Measurements from ENCODE around the gene PHF21A. TPM values are rescaled to one million over a fixed set of nuclear protein-coding genes. Genes with fewer than 3 reads are reported as not detected.

Gene PHF21A
- total and polyA plus RNA-seq, 2 donors: 15.2 to 25.9 TPM

GRCh38 chr11:46105134-46105628 lies 16.1 kb downstream of the PHF21A start:
- H3K9me3 ChIP-seq (ENCODE audit: control insufficient read depth in 2 of 2, insufficient read depth in 1 of 2, low read length in 1 of 2): no peaks in the 10 kb centered on the region
- no peak for DNase-seq (ENCODE audit: low read depth in 6 of 9, low spot score in 9 of 9)
- no peak overlapping the region for H3K4me3 ChIP-seq (ENCODE audit: low read length in 2 of 2)
- no peaks in the 10 kb centered on the region for H3K36me3 ChIP-seq (ENCODE audit: control insufficient read depth in 2 of 2, insufficient read depth in 2 of 2, low read length in 1 of 2)
- H3K27me3 ChIP-seq (ENCODE audit: control insufficient read depth in 2 of 2, insufficient read depth in 1 of 2, low read length in 1 of 2): no peaks in the 10 kb centered on the region
- no peak overlapping the region for H3K27ac ChIP-seq (ENCODE audit: low read depth in 1 of 2, low read length in 1 of 2)
- 51% methylated on average over 6 of the region's 6 CpGs for WGBS
- H3K4me1 ChIP-seq (ENCODE audit: control insufficient read depth in 2 of 2, insufficient read depth in 2 of 2, low read length in 2 of 2): peaks cover 3 to 13% of the 10 kb centered on the region in 2 donors

GRCh38 chr11:46102843-46103242 lies 18.4 kb downstream of the PHF21A start:
- WGBS: 98% methylated on average over 6 of the region's 6 CpGs
- no peaks in the 10 kb centered on the region for H3K9me3 ChIP-seq (ENCODE audit: control insufficient read depth in 2 of 2, insufficient read depth in 1 of 2, low read length in 1 of 2)
- H3K27me3 ChIP-seq (ENCODE audit: control insufficient read depth in 2 of 2, insufficient read depth in 1 of 2, low read length in 1 of 2): no peaks in the 10 kb centered on the region
- no peaks in the 10 kb centered on the region for H3K36me3 ChIP-seq (ENCODE audit: control insufficient read depth in 2 of 2, insufficient read depth in 2 of 2, low read length in 1 of 2)
- peaks cover 3 to 13% of the 10 kb centered on the region in 2 donors for H3K4me1 ChIP-seq (ENCODE audit: control insufficient read depth in 2 of 2, insufficient read depth in 2 of 2, low read length in 2 of 2)
- no peak overlapping the region for H3K27ac ChIP-seq (ENCODE audit: low read depth in 1 of 2, low read length in 1 of 2)
- no peak for DNase-seq (ENCODE audit: low read depth in 6 of 9, low spot score in 9 of 9)
- H3K4me3 ChIP-seq (ENCODE audit: low read length in 2 of 2): no peak overlapping the region

- no peaks in the 10 kb centered on the region for H3K36me3 ChIP-seq (ENCODE audit: control insufficient read depth in 2 of 2, insufficient read depth in 2 of 2, low read length in 1 of 2)
- WGBS: 65% methylated on average over 3 of the region's 3 CpGs
- H3K4me3 ChIP-seq (ENCODE audit: low read length in 2 of 2): no peak overlapping the region
- no peaks in the 10 kb centered on the region for H3K27me3 ChIP-seq (ENCODE audit: control insufficient read depth in 2 of 2, insufficient read depth in 1 of 2, low read length in 1 of 2)
- no peaks in the 10 kb centered on the region for H3K9me3 ChIP-seq (ENCODE audit: control insufficient read depth in 2 of 2, insufficient read depth in 1 of 2, low read length in 1 of 2)
- peaks cover 3 to 8% of the 10 kb centered on the region in 2 donors for H3K4me1 ChIP-seq (ENCODE audit: control insufficient read depth in 2 of 2, insufficient read depth in 2 of 2, low read length in 2 of 2)
- DNase-seq (ENCODE audit: low read depth in 6 of 9, low spot score in 9 of 9): no peak
- peak overlapping the region in 1 of 2 donors; percentile 14 for H3K27ac ChIP-seq (ENCODE audit: low read depth in 1 of 2, low read length in 1 of 2)
Observed at GRCh38 chr11:46100670-46101069, 20.6 kb downstream of the PHF21A start.

- no peak overlapping the region for H3K4me3 ChIP-seq (ENCODE audit: low read length in 2 of 2)
- H3K36me3 ChIP-seq (ENCODE audit: control insufficient read depth in 2 of 2, insufficient read depth in 2 of 2, low read length in 1 of 2): no peaks in the 10 kb centered on the region
- H3K9me3 ChIP-seq (ENCODE audit: control insufficient read depth in 2 of 2, insufficient read depth in 1 of 2, low read length in 1 of 2): no peaks in the 10 kb centered on the region
- peaks cover 3 to 4% of the 10 kb centered on the region in 2 donors for H3K4me1 ChIP-seq (ENCODE audit: control insufficient read depth in 2 of 2, insufficient read depth in 2 of 2, low read length in 2 of 2)
- WGBS: 2% methylated on average over 1 of the region's 1 CpG
- H3K27me3 ChIP-seq (ENCODE audit: control insufficient read depth in 2 of 2, insufficient read depth in 1 of 2, low read length in 1 of 2): no peaks in the 10 kb centered on the region
- DNase-seq (ENCODE audit: low read depth in 6 of 9, low spot score in 9 of 9): peak in 1 of 9 donors; percentile 55
- H3K27ac ChIP-seq (ENCODE audit: low read depth in 1 of 2, low read length in 1 of 2): peak overlapping the region in 1 of 2 donors; percentile 61
Observed at GRCh38 chr11:46099963-46100316, 21.3 kb downstream of the PHF21A start.

- DNase-seq (ENCODE audit: low read depth in 6 of 9, low spot score in 9 of 9): no peak
- no peak overlapping the region for H3K27ac ChIP-seq (ENCODE audit: low read depth in 1 of 2, low read length in 1 of 2)
- H3K36me3 ChIP-seq (ENCODE audit: control insufficient read depth in 2 of 2, insufficient read depth in 2 of 2, low read length in 1 of 2): peaks cover 4 to 14% of the 10 kb centered on the region in 2 donors
- no peak overlapping the region for H3K4me3 ChIP-seq (ENCODE audit: low read length in 2 of 2)
- 98% methylated on average over 1 of the region's 1 CpG for whole genome bisulfite sequencing
- H3K27me3 ChIP-seq (ENCODE audit: control insufficient read depth in 2 of 2, insufficient read depth in 1 of 2, low read length in 1 of 2): no peaks in the 10 kb centered on the region
- H3K9me3 ChIP-seq (ENCODE audit: control insufficient read depth in 2 of 2, insufficient read depth in 1 of 2, low read length in 1 of 2): no peaks in the 10 kb centered on the region
- no peaks in the 10 kb centered on the region for H3K4me1 ChIP-seq (ENCODE audit: control insufficient read depth in 2 of 2, insufficient read depth in 2 of 2, low read length in 2 of 2)
Observed at GRCh38 chr11:46090375-46090774, 30.9 kb downstream of the PHF21A start.

GRCh38 chr11:46079662-46080061 lies 41.6 kb downstream of the PHF21A start:
- no peak for DNase-seq (ENCODE audit: low read depth in 6 of 9, low spot score in 9 of 9)
- Histone ChIP-seq H3K36me3 (ENCODE audit: control insufficient read depth in 2 of 2, insufficient read depth in 2 of 2, low read length in 1 of 2) (peaks cover 0 to 18% of the 10 kb centered on the region in 2 donors), H3K27me3 (ENCODE audit: control insufficient read depth in 2 of 2, insufficient read depth in 1 of 2, low read length in 1 of 2) (no peaks in the 10 kb centered on the region), H3K27ac (ENCODE audit: low read depth in 1 of 2, low read length in 1 of 2) (no peak overlapping the region), H3K4me3 (ENCODE audit: low read length in 2 of 2) (no peak overlapping the region), H3K4me1 (ENCODE audit: control insufficient read depth in 2 of 2, insufficient read depth in 2 of 2, low read length in 2 of 2) (no peaks in the 10 kb centered on the region), H3K9me3 (ENCODE audit: control insufficient read depth in 2 of 2, insufficient read depth in 1 of 2, low read length in 1 of 2) (no peaks in the 10 kb centered on the region)
- WGBS: 96% methylated on average over 3 of the region's 3 CpGs

- Histone ChIP-seq H3K9me3 (ENCODE audit: control insufficient read depth in 2 of 2, insufficient read depth in 1 of 2, low read length in 1 of 2) (no peaks in the 10 kb centered on the region), H3K4me1 (ENCODE audit: control insufficient read depth in 2 of 2, insufficient read depth in 2 of 2, low read length in 2 of 2) (no peaks in the 10 kb centered on the region), H3K36me3 (ENCODE audit: control insufficient read depth in 2 of 2, insufficient read depth in 2 of 2, low read length in 1 of 2) (peaks cover 0 to 10% of the 10 kb centered on the region in 2 donors), H3K4me3 (ENCODE audit: low read length in 2 of 2) (no peak overlapping the region), H3K27me3 (ENCODE audit: control insufficient read depth in 2 of 2, insufficient read depth in 1 of 2, low read length in 1 of 2) (no peaks in the 10 kb centered on the region), H3K27ac (ENCODE audit: low read depth in 1 of 2, low read length in 1 of 2) (no peak overlapping the region)
- DNase-seq (ENCODE audit: low read depth in 6 of 9, low spot score in 9 of 9): no peak
- WGBS: over 99% methylated on average over 2 of the region's 2 CpGs
Observed at GRCh38 chr11:46075928-46076327, 45.3 kb downstream of the PHF21A start.

- no peaks in the 10 kb centered on the region for H3K27me3 ChIP-seq (ENCODE audit: control insufficient read depth in 2 of 2, insufficient read depth in 1 of 2, low read length in 1 of 2)
- no peaks in the 10 kb centered on the region for H3K4me1 ChIP-seq (ENCODE audit: control insufficient read depth in 2 of 2, insufficient read depth in 2 of 2, low read length in 2 of 2)
- no peak overlapping the region for H3K27ac ChIP-seq (ENCODE audit: low read depth in 1 of 2, low read length in 1 of 2)
- 94% methylated on average over 5 of the region's 5 CpGs for WGBS
- H3K9me3 ChIP-seq (ENCODE audit: control insufficient read depth in 2 of 2, insufficient read depth in 1 of 2, low read length in 1 of 2): no peaks in the 10 kb centered on the region
- no peak for DNase-seq (ENCODE audit: low read depth in 6 of 9, low spot score in 9 of 9)
- peaks cover 0 to 10% of the 10 kb centered on the region in 2 donors for H3K36me3 ChIP-seq (ENCODE audit: control insufficient read depth in 2 of 2, insufficient read depth in 2 of 2, low read length in 1 of 2)
- no peak overlapping the region for H3K4me3 ChIP-seq (ENCODE audit: low read length in 2 of 2)
Observed at GRCh38 chr11:46075168-46075567, 46.1 kb downstream of the PHF21A start.

- Histone ChIP-seq H3K27me3 (ENCODE audit: control insufficient read depth in 2 of 2, insufficient read depth in 1 of 2, low read length in 1 of 2) (no peaks in the 10 kb centered on the region), H3K4me1 (ENCODE audit: control insufficient read depth in 2 of 2, insufficient read depth in 2 of 2, low read length in 2 of 2) (no peaks in the 10 kb centered on the region), H3K9me3 (ENCODE audit: control insufficient read depth in 2 of 2, insufficient read depth in 1 of 2, low read length in 1 of 2) (no peaks in the 10 kb centered on the region), H3K4me3 (ENCODE audit: low read length in 2 of 2) (no peak overlapping the region), H3K36me3 (ENCODE audit: control insufficient read depth in 2 of 2, insufficient read depth in 2 of 2, low read length in 1 of 2) (peaks cover 0 to 11% of the 10 kb centered on the region in 2 donors), H3K27ac (ENCODE audit: low read depth in 1 of 2, low read length in 1 of 2) (no peak overlapping the region)
- WGBS: 96% methylated on average over 1 of the region's 1 CpG
- no peak for DNase-seq (ENCODE audit: low read depth in 6 of 9, low spot score in 9 of 9)
Observed at GRCh38 chr11:46073632-46074031, 47.6 kb downstream of the PHF21A start.
